Measurements from ENCODE around the gene TESK2.

Gene TESK2

DNA sequence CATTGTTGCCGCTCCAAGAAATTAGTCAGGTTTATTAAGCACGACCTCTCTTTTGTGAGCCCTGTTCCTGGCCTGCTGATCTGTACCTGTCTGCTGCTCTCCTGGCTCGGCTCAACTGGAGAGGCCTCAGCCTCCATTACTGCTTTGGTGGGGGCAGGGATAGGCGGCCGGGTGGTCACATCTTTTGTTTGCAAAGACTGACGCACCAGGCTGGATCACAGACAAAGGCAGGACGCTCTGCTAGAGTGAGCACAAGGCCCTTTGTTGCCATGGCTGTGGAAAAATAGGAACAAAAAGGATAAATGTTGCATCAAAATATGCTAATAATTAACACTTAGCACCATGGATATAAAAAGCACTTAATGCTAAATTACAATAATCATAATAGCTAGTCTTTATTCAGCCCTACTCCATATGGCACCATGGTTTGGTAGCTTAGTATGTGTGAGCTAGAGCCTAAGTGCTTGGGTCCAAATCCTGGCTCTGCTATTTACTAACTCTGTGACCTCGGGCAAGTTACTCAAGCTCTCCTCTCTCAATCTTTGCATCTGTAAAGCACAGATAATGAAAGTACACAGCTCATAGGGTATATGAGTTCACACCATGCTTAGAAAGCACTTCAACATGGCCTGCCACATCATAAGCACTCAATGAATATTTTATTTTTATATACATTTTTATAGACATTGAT, 193.2 kb downstream of the TESK2 start:
- Histone ChIP-seq H3K36me3 (ENCODE audit: control insufficient read depth, insufficient read depth, low read length) (no peaks in the 10 kb centered on the region), H3K9ac (no peak overlapping the region), H3K79me2 (no peaks in the 10 kb centered on the region), H3K27me3 (ENCODE audit: control insufficient read depth, insufficient read depth, low read length) (no peaks in the 10 kb centered on the region), H3K4me2 (ENCODE audit: low read length) (no peak overlapping the region), H3K4me1 (no peaks in the 10 kb centered on the region), H2AFZ (no peak overlapping the region), H3K27ac (no peak overlapping the region), H3K4me3 (ENCODE audit: low read depth, low read length) (no peak overlapping the region), H3K9me3 (ENCODE audit: control insufficient read depth, low read length) (no peaks in the 10 kb centered on the region)
- TF ChIP-seq CTCF (IDR thresholded peaks at IDR 0.05): no peak
